GM10248 (cell line): ENCODE measurements around the gene SOSTDC1.
"Not testable (repeated sequence)": the region's sequence is repeated elsewhere in the genome, so short reads cannot be mapped to it uniquely, and the experiment has no call there.

Experiments
- CTCF ChIA-PET: fragments of 300-600 bp; sonication (Branson Sonifier 250); formaldehyde crosslinking; extraction: SDS; loops from one replicate; lab custom pipeline; 2021; ENCODE audit warnings: antibody characterized with exemption; lab: Yijun Ruan, JAX
- POLR2A ChIA-PET: fragments of 350-650 bp; sonication (Branson Sonifier 250); formaldehyde crosslinking; extraction: SDS; loops from one replicate; lab custom pipeline; 2020; ENCODE audit warnings: antibody characterized with exemption; lab: Yijun Ruan, JAX
- DNase-seq: peaks from one replicate; pipeline ENCODE4 v3.0.0; 2012; ENCODE audit errors: extremely low spot score
- CTCF ChIP-seq: IDR thresholded peaks from 2 replicates; pipeline ENCODE4 v1.5.1; 2012; ENCODE audit warnings: mild to moderate bottlenecking, low read depth; ENCODE audit errors: extremely low read depth, missing control alignments, control extremely low read depth

SOSTDC1 gene, protein sequence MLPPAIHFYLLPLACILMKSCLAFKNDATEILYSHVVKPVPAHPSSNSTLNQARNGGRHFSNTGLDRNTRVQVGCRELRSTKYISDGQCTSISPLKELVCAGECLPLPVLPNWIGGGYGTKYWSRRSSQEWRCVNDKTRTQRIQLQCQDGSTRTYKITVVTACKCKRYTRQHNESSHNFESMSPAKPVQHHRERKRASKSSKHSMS

GRCh38 chr7:16465469-16466361 is at the start of gene SOSTDC1:
TSS of gene SOSTDC1 (minus strand) at chr7:16465738. CDS start at chr7:16465668, 70 bp downstream.
- TF ChIP-seq CTCF = no peak
- no peak for DNase-seq
- POLR2A ChIA-PET = no interaction called here
- CTCF ChIA-PET = interaction anchor here (0.8 to 1.5 kb wide), 2 partner anchors 10 to 98 kb away, joined by 3 to 5 read pairs; no protein-coding TSS in a partner anchor

- ChIA-PET POLR2A (no interaction called here), CTCF (interaction anchor here (1.4 to 1.8 kb wide), 3 partner anchors 9 to 17 kb away, joined by 3 to 5 read pairs (median 5); no protein-coding TSS in a partner anchor)
- no peak for TF ChIP-seq CTCF
- no peak for DNase-seq
Measured at GRCh38 chr7:16514729-16515128, 49.2 kb upstream of the SOSTDC1 start.

DNA sequence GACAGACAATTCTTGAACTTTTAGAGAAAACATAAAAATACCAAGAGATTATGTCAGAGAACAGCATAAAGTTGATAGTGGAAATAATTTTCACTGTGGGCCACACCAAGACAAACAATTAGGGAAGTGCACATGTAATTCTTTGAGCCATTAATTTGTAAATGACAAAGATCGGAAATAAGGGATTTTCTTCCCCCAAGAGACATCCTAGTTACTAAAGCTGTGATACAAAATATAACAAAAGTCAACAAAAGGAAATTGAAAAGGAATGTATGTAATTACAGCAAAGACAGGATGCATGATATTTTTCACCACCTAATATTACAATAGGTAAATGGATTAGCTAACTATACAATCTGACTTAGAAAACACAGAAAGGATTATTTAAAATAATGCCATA is 48.7 kb upstream of the SOSTDC1 start:
- CTCF ChIA-PET = interaction anchor here (1.4 to 1.8 kb wide), 3 partner anchors 9 to 16 kb away, joined by 3 to 5 read pairs (median 5); no protein-coding TSS in a partner anchor
- no peak for TF ChIP-seq CTCF
- no peak for DNase-seq
- POLR2A ChIA-PET = no interaction called here

GRCh38 chr7:16512097-16512496 is 46.6 kb upstream of the SOSTDC1 start:
- POLR2A ChIA-PET = no interaction called here
- CTCF ChIA-PET = interaction anchor here (1.5 kb wide), 1 partner anchor 11 kb away, joined by 4 read pairs; no protein-coding TSS in a partner anchor
- no peak for DNase-seq
- no peak for TF ChIP-seq CTCF

GRCh38 chr7:16511314-16511713 is 45.8 kb upstream of the SOSTDC1 start:
- DNase-seq = no peak
- ChIA-PET CTCF (interaction anchor here (0.7 to 1.5 kb wide), 3 partner anchors 9 to 18 kb away, joined by 3 to 4 read pairs (median 4); no protein-coding TSS in a partner anchor), POLR2A (no interaction called here)
- TF ChIP-seq CTCF = no peak

DNA sequence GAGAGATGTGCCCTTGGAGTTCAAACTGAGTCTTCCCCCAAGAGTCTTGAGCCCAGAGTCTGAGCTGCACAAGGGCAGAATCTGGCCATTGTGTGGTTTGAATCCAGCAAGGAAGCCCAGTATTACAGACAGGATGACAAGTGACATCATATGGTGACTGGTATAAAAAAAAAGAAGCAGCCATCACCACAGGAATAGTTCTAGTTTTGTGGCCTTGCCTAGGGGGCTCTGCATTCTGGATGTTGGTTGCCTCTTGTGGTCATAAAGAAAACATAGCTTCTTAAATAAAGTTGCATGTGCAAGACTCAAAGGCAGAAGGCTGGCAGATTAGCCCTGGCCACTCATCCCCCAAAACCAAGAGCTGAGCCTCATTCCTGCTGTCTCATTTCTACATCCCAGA is 44.3 kb upstream of the SOSTDC1 start:
- CTCF ChIA-PET = no interaction called here
- no peak for TF ChIP-seq CTCF
- POLR2A ChIA-PET = no interaction called here
- no peak for DNase-seq

DNA sequence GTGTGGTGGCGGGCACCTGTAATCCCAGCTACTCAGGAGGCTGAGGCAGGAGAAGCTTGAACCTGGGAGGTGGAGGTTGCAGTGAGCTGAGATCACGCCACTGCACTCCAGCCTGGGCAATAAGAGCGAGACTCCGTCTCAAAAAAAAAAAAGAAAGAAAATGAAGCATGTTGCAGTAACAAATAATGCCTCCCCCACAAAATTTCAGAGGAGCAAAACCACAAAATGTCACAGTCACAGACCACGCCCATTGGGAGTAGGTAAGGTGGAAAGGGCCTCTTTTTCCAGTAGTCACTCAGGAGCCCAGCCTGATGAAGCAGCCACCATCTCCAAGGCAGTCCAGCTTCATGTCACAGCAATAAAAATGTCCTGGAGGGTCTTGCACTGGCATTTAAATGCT is 40.9 kb upstream of the SOSTDC1 start:
- CTCF ChIA-PET = interaction anchor here (1.3 to 1.4 kb wide), 2 partner anchors 10 to 58 kb away, joined by 3 to 4 read pairs; no protein-coding TSS in a partner anchor
- POLR2A ChIA-PET, DNase-seq: not testable (repeated sequence)
